HFFc6 (cell line): ENCODE results near the gene UBE4B. TPM values are rescaled to one million over a fixed set of nuclear protein-coding genes. Genes with fewer than 3 reads are reported as not detected.

Experiments used
- DNase-seq: peaks from one replicate; pipeline ENCODE4 v3.0.0-alpha.2; 2018
- H3K27ac Mint-ChIP-seq: 2 replicates; pipeline ENCODE4 v1.8.0; 2020; ENCODE audit warnings: mild to moderate bottlenecking, mixed read lengths
- H3K27me3 Mint-ChIP-seq: 2 replicates; pipeline ENCODE4 v1.8.0; 2021; ENCODE audit warnings: mild to moderate bottlenecking, moderate library complexity, mixed read lengths; ENCODE audit not compliant: insufficient read depth
- H3K36me3 Mint-ChIP-seq: 2 replicates; pipeline ENCODE4 v1.8.0; 2021; ENCODE audit warnings: low read depth, mixed read lengths
- H3K4me1 Mint-ChIP-seq: 2 replicates; pipeline ENCODE4 v1.8.0; 2020; ENCODE audit warnings: low read depth, mixed read lengths
- H3K4me3 Mint-ChIP-seq: 2 replicates; pipeline ENCODE4 v1.8.0; 2020; ENCODE audit warnings: mild to moderate bottlenecking, moderate library complexity, mixed read lengths
- H3K9me3 Mint-ChIP-seq: 2 replicates; pipeline ENCODE4 v1.8.0; 2020; ENCODE audit warnings: mild to moderate bottlenecking, mixed read lengths
- total RNA-seq, 6 experiments: library from RNA; stranded (reverse); fragmentation: NEBNext Ultra II Directional; extraction: Animal tissue kit (Norgen Biotek cat#: 25700); gene quantifications; 2 replicates in 1 of 6; 3 replicates in 5 of 6; pipeline ENCODE4 v1.2.3, GENCODE V29; 2021
- TF ChIP-seq, protein P1 (sequence below): fragments of 200-600 bp; sonication (generic); IDR thresholded peaks from 2 replicates; pipeline ENCODE4 v1.5.0; 2021; ENCODE audit warnings: antibody characterized with exemption, mild to moderate bottlenecking

The UBE4B gene
- total RNA-seq, 6 experiments from 2014 or later: 46.2 to 66.0 (median 58.6) TPM

DNA sequence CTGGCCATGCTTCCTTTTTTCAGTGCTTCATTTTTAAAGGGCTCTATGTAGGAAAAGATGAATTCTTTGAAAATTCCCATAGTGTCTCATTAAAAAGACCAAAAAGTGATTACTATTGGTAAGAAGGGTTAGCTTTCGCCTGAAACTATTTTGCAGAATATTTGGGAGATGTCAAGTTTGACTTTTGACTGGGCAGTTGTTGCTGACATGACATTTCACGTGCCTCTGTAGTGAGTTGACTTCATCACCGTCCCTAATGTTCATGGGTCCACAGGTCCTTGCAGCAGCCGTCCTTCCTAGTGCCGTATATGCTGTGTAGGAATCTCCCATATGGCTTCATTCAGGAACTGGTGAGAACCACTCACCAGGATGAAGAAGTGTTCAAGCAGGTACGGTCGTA, 88.9 kb downstream of the UBE4B start:
- H3K4me3 Mint-ChIP-seq: no peak overlapping the region
- peaks cover 26% of the 10 kb centered on the region for H3K36me3 Mint-ChIP-seq
- peak overlapping the region; percentile 21; the same call in 1 of the 2 replicates for H3K27ac Mint-ChIP-seq
- peaks cover 1% of the 10 kb centered on the region for H3K27me3 Mint-ChIP-seq
- no peak for DNase-seq
- H3K9me3 Mint-ChIP-seq: no peaks in the 10 kb centered on the region
- TF ChIP-seq, protein P1, sequence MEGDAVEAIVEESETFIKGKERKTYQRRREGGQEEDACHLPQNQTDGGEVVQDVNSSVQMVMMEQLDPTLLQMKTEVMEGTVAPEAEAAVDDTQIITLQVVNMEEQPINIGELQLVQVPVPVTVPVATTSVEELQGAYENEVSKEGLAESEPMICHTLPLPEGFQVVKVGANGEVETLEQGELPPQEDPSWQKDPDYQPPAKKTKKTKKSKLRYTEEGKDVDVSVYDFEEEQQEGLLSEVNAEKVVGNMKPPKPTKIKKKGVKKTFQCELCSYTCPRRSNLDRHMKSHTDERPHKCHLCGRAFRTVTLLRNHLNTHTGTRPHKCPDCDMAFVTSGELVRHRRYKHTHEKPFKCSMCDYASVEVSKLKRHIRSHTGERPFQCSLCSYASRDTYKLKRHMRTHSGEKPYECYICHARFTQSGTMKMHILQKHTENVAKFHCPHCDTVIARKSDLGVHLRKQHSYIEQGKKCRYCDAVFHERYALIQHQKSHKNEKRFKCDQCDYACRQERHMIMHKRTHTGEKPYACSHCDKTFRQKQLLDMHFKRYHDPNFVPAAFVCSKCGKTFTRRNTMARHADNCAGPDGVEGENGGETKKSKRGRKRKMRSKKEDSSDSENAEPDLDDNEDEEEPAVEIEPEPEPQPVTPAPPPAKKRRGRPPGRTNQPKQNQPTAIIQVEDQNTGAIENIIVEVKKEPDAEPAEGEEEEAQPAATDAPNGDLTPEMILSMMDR: no peak
- H3K4me1 Mint-ChIP-seq: peaks cover 32% of the 10 kb centered on the region

DNA sequence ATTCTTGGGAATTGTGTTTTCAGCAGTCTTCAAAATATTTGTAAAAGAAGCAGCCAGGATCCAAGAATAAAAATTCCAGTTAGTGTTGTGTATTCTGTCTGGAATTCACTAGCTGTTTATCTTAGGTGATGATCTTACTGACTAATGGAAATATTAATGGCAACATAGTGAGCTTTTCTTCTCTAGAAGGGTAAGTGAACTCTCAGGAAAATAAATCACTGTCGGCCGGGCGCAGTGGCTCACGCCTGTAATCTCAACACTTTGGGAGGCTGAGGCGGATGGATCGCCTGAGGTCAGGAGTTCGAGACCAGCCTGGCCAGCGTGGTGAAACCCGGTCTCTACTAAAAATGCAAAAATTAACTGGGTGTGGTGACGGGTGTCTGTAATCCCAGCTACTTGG, 90.2 kb downstream of the UBE4B start:
- Mint-ChIP-seq H3K9me3 (no peaks in the 10 kb centered on the region), H3K27ac (peak overlapping the region; percentile 93), H3K4me1 (peaks cover 22% of the 10 kb centered on the region), H3K4me3 (peak overlapping the region; percentile 29; the same call in 1 of the 2 replicates), H3K36me3 (peaks cover 26% of the 10 kb centered on the region), H3K27me3 (peaks cover 1% of the 10 kb centered on the region)
- TF ChIP-seq, protein P1: no peak
- DNase-seq: peak; percentile 90

DNA sequence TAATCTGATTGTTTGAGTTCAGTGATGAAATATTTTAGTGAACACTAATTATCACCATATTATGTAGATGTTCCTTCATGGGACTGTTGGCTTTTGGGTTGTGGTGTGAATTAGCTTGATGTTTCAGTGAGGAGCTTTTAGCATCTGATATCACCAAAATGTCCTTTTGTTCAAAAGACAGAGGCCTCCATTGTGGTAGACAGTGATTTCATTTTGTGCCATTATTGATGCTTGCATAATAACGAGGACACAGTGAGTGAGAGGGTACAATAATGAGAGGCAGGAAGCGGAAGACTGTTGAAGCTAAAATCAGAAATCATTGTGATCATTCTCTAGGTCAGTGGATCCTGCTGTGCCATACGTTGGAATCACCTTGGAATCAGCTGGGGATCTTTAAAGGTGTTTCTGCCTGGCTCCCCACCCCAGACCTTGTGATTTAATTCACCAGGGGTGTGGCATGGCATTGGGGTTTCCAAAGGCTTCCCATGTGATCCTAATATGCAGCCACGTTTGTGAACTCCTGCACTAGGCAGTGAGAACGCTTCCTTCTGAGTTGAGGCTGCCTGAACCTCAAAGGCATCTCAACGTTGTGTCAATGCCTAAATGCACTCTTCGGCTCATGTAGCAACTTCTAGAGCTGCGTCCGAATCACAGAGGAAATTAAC, 95.5 kb downstream of the UBE4B start:
- no peak overlapping the region for H3K27ac Mint-ChIP-seq
- no peaks in the 10 kb centered on the region for H3K9me3 Mint-ChIP-seq
- TF ChIP-seq, protein P1: no peak
- 0 out of 2 replicates have a peak, but pooled peaks cover 3% of the 10 kb centered on the region for H3K27me3 Mint-ChIP-seq
- no peak for DNase-seq
- no peak overlapping the region for H3K4me3 Mint-ChIP-seq
- peaks cover 4% of the 10 kb centered on the region for H3K4me1 Mint-ChIP-seq
- peaks cover 25% of the 10 kb centered on the region for H3K36me3 Mint-ChIP-seq

DNA sequence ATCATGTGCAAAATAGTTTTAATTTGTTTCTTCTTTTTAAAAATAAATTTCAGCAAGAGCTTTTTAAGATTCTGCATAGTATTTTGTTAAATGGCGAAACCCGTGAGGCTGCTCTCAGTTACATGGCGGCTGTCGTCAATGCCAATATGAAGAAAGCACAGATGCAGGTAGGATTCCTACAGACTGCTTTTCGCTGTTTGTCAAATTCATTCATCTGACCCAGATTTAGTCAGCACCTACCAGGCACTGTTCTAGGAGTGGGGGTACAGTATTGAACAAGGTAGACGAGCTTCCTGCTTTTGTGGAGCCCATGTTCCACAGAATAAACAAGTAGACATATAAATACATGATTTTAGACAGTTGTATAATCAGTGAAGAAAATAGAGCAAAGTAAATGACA, 99.6 kb downstream of the UBE4B start:
- Mint-ChIP-seq H3K27me3 (peaks cover 4% of the 10 kb centered on the region; the same call in 1 of the 2 replicates), H3K9me3 (no peaks in the 10 kb centered on the region), H3K27ac (no peak overlapping the region), H3K36me3 (peaks cover 25% of the 10 kb centered on the region), H3K4me3 (no peak overlapping the region), H3K4me1 (no peaks in the 10 kb centered on the region)
- DNase-seq: no peak
- TF ChIP-seq, protein P1: no peak

DNA sequence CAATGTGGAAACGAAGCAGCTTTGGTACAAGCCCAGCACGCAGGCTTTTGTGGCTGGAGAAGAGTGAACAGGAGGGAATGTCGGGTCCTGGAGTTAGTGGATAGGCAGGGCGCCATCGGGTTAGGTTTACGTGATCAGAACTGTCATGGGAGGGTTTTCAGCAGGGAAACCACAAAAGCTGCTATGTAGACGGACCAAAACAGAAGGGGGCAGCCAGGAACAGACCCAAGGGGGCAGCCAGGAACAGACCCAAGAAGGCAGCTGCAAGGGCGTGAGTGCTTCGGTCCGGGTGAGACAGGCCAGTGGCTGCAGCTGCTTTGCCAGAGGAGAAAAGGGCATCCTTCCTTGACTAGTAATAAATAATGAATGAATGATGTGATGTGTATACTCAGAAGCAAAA, 100.1 kb downstream of the UBE4B start:
- Mint-ChIP-seq H3K36me3 (peaks cover 23% of the 10 kb centered on the region), H3K4me1 (no peaks in the 10 kb centered on the region), H3K27me3 (peaks cover 4% of the 10 kb centered on the region; the same call in 1 of the 2 replicates)

More for the DNA sequence above, 100.1 kb downstream of the UBE4B start:
- DNase-seq: no peak
- H3K4me3 Mint-ChIP-seq: no peak overlapping the region
- H3K9me3 Mint-ChIP-seq: no peaks in the 10 kb centered on the region
- TF ChIP-seq, protein P1: no peak
- no peak overlapping the region for H3K27ac Mint-ChIP-seq
